Esophagus muscularis mucosa (tissue), 4 donors: ENCODE measurements around the gene ADSL. TPM values are rescaled to one million over a fixed set of nuclear protein-coding genes. Genes with fewer than 3 reads are reported as not detected.

Experiments used
- DNase-seq: peaks from one replicate; pipeline ENCODE4 v3.0.0-alpha.2; 2017; ENCODE audit errors: extremely low spot score
- H3K27ac ChIP-seq, 4 donors: fragments of 200-600 bp; sonication (generic); replicated peaks in 1 of 4; 1 replicate in 3 of 4; 2 replicates in 1 of 4; pipeline ENCODE4 v1.5.1; 2016 to 2019; ENCODE audit warnings: mild to moderate bottlenecking in 1 of 4
- H3K27me3 ChIP-seq, 4 donors: fragments of 200-600 bp; sonication (generic); one replicate each; pipeline versions ENCODE4 v1.5.1 to v1.6.0; 2016 to 2019
- H3K36me3 ChIP-seq, 4 donors: fragments of 200-600 bp; sonication (generic); one replicate each; pipeline ENCODE4 v1.5.1; 2016 to 2019
- H3K4me1 ChIP-seq, 4 donors: fragments of 200-600 bp; sonication (generic); one replicate each; pipeline ENCODE4 v1.5.1; 2016 to 2019
- H3K4me3 ChIP-seq, 4 donors: fragments of 200-600 bp; sonication (generic); 1 replicate in 2 of 4; 2 replicates in 2 of 4; pipeline ENCODE4 v1.5.1; 2016 to 2019; ENCODE audit warnings: mild to moderate bottlenecking in 4 of 4, moderate library complexity in 1 of 4
- H3K9me3 ChIP-seq, 4 donors: fragments of 200-600 bp; sonication (generic); 1 replicate in 3 of 4; 2 replicates in 1 of 4; pipeline ENCODE4 v1.5.1; 2016 to 2019
- CTCF ChIP-seq, 3 experiments: fragments of 200-600 bp in 2 of 3; fragments of 450-650 bp in 1 of 3; sonication (generic) in 2 of 3; IDR thresholded peaks; one replicate each; pipeline ENCODE4 v1.5.1; 2017 to 2019; ENCODE audit warnings: antibody characterized with exemption in 3 of 3, mild to moderate bottlenecking in 2 of 3, moderate library complexity in 1 of 3
- EP300 ChIP-seq: sonication (generic); formaldehyde crosslinking; IDR thresholded peaks from one replicate; pipeline ENCODE4 v1.6.1; 2017; ENCODE audit warnings: antibody characterized with exemption
- POLR2A ChIP-seq: fragments of 450-650 bp; IDR thresholded peaks from one replicate; pipeline ENCODE4 v1.6.1; 2017; ENCODE audit warnings: antibody characterized with exemption, moderate library complexity, mild to moderate bottlenecking, low read depth
- POLR2AphosphoS5 ChIP-seq, 2 donors: sonication (generic); formaldehyde crosslinking; IDR thresholded peaks; one replicate each; pipeline ENCODE4 v1.6.1; 2017; ENCODE audit warnings: antibody characterized with exemption in 2 of 2
- WGBS: methylation state at CpG from one replicate; pipeline ENCODE4 v1.1.5; 2018; 5-methylcytosine and 5-hydroxymethylcytosine counted together
- intact Hi-C: fragments of 100-400 bp; cut with DNase I; formaldehyde crosslinking; loops from one replicate; pipeline ENCODE4 v1.15.1; 2023
- total RNA-seq, 4 donors: library from RNA; depleted of rRNA; stranded (reverse); fragments of >200 nt; gene quantifications; one replicate each; pipeline versions ENCODE4 v1.1.0 to v1.2.1, GENCODE V29; 2016

Gene ADSL
- total RNA-seq, 4 donors from 2014 or later: 58.7 to 91.1 (median 76.3) TPM

DNA sequence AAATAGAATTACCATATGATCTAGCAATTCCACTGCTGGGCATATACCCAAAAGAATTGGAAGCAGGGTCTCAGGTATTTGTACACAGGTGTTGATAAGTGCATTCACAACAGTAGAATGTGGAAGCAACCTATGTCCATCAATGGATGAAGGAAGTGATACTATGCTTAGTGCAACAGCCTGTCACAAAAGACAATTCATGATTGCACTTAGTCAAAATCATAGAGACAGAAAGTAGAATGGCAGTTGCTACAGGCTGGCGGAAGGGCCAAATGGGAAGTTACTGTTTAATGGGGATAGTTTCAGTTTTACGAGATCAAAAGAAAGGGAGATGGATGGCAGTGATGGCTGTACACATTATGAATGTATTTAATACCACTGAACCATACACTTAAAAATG is 66.1 kb downstream of the ADSL start:
- peaks cover 50 to 67% (median 64%) of the 10 kb centered on the region in 4 donors for H3K36me3 ChIP-seq
- WGBS: 86% methylated on average over 2 of the region's 2 CpGs
- no peak for TF ChIP-seq POLR2AphosphoS5 (IDR thresholded peaks at IDR 0.05)
- TF ChIP-seq CTCF (IDR thresholded peaks at IDR 0.05): no peak
- TF ChIP-seq POLR2A: no peak
- TF ChIP-seq EP300: no peak
- intact Hi-C loops: no loop called here
- peaks cover 5 to 23% (median 17%) of the 10 kb centered on the region in 4 donors for H3K4me1 ChIP-seq
- H3K9me3 ChIP-seq: no peaks in the 10 kb centered on the region
- no peak overlapping the region for H3K27ac ChIP-seq
- DNase-seq: no peak
- H3K4me3 ChIP-seq: no peak overlapping the region
- no peaks in the 10 kb centered on the region for H3K27me3 ChIP-seq

DNA sequence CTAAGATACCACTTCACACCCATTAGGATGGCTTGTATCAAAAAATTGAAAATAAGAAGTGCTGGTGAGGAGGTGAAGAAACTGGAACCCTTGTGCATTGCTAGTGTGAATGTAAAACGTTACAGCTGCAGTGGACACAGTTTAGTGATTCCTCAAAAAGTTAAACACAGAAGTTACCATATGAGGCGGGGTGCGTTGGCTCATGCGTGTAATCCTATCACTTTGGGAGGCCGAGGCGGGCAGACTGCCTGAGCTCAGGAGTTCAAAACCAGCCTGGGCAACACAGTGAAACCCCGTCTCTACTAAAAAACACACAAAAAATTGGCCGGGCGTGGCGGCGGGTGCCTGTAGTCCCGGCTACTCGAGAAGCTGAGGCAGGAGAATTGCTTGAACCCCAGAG is 67.6 kb downstream of the ADSL start:
- H3K36me3 ChIP-seq: peaks cover 40 to 67% (median 64%) of the 10 kb centered on the region in 4 donors
- H3K27ac ChIP-seq: peak overlapping the region in 2 of 4 donors; percentile 9 to 39
- WGBS: 84% methylated on average over 13 of the region's 13 CpGs
- H3K9me3 ChIP-seq: no peaks in the 10 kb centered on the region
- H3K4me1 ChIP-seq: peaks cover 5 to 26% (median 21%) of the 10 kb centered on the region in 4 donors
- no peak for TF ChIP-seq POLR2A
- TF ChIP-seq POLR2AphosphoS5 (IDR thresholded peaks at IDR 0.05): no peak
- TF ChIP-seq EP300: no peak
- TF ChIP-seq CTCF (IDR thresholded peaks at IDR 0.05): no peak
- no peak overlapping the region for H3K4me3 ChIP-seq
- H3K27me3 ChIP-seq: no peaks in the 10 kb centered on the region
- intact Hi-C loops: no loop called here
- DNase-seq: no peak

- intact Hi-C loops: no loop called here
- 42% methylated on average over 3 of the region's 3 CpGs for WGBS
- H3K4me1 ChIP-seq: peaks cover 5 to 26% (median 22%) of the 10 kb centered on the region in 4 donors
- DNase-seq: no peak
- peak overlapping the region in 2 of 4 donors; percentile 9 to 39 for H3K27ac ChIP-seq
- H3K9me3 ChIP-seq: no peaks in the 10 kb centered on the region
- H3K4me3 ChIP-seq: no peak overlapping the region
- H3K36me3 ChIP-seq: peaks cover 40 to 67% (median 64%) of the 10 kb centered on the region in 4 donors
- no peaks in the 10 kb centered on the region for H3K27me3 ChIP-seq
- no peak for TF ChIP-seq POLR2A
Observed at GRCh38 chr22:40414311-40414710, 68.0 kb downstream of the ADSL start.

DNA sequence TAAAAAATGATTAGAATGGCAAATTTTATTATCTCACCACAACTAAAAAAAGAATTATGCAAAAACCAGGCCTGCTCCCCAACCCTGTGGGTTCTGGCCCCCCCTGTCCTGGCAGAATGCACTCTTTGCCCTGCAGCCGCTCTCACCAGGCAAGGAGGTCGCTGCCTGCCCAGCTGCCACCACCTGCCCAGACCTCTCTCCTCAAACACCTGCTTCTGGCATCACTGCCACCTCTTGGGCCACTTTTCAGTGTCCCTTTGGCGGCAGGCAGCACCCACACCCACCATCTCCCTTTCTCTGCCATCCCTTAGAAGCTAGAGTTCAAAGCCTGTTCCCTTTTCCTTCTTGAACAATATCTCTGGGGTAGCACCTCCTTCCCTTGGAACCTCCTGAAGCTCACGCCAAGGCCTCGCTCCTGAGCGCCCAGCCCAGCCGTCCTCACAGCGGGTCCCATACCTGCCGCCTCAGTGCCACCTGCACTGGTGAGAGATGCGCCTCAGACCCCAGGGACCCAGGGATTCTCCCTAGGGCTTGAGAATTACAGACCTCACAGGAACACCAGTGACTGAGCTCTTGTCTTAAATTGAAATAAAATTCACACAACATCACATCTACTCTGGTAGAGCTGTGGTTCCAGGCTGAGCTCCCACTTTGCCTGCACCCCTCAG is 68.7 kb downstream of the ADSL start:
- intact Hi-C loops: no loop called here
- H3K27ac ChIP-seq: peak overlapping the region in 3 of 4 donors; percentile 2 to 39 (median 9)
- H3K4me1 ChIP-seq: peaks cover 5 to 26% (median 22%) of the 10 kb centered on the region in 4 donors
- no peak for TF ChIP-seq POLR2AphosphoS5 (IDR thresholded peaks at IDR 0.05)
- no peak for TF ChIP-seq EP300
- TF ChIP-seq CTCF (IDR thresholded peaks at IDR 0.05): no peak
- TF ChIP-seq POLR2A: no peak
- DNase-seq: no peak
- H3K27me3 ChIP-seq: no peaks in the 10 kb centered on the region
- WGBS: 91% methylated on average over 10 of the region's 10 CpGs
- H3K9me3 ChIP-seq: no peaks in the 10 kb centered on the region
- H3K36me3 ChIP-seq: peaks cover 40 to 67% (median 64%) of the 10 kb centered on the region in 4 donors
- H3K4me3 ChIP-seq: no peak overlapping the region

DNA sequence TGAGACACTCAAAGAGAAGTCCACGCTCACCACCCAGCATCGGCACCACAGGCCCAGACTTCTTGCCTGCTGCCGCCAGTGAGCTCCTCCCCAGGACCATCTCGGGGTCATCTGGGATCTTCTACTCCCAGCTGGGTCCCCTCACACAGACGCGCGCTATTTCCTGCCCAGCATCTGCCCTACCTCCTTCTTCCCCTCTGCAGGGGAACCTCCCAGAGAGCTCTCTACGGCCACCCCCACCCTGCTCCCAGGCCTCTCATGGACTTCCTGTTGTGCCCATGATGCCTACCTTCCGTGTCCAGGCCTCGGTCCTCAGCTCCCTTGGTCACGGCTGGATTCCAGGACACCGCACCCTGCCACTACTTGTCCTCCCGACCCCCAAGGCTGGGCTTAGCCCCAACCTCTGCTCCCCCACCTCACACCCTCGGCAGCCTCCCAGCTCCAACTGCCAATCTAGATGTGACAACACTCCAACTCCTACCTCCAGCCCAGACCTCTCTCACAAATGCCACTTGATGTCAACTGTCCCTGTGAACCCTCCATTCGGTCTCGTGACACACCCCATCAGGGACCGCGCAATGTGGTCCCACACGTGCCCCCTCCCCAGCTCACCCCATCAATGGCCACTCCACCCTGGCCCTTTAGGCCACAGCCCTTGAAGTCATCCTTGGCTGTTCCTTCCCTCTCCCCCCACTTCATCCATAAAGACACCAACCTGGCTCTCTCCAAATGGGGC is 69.4 kb downstream of the ADSL start:
- no peaks in the 10 kb centered on the region for H3K9me3 ChIP-seq
- intact Hi-C loops: no loop called here
- DNase-seq: no peak
- H3K36me3 ChIP-seq: peaks cover 41 to 67% (median 64%) of the 10 kb centered on the region in 4 donors
- no peak overlapping the region for H3K4me3 ChIP-seq
- no peaks in the 10 kb centered on the region for H3K27me3 ChIP-seq
- peaks cover 5 to 26% (median 22%) of the 10 kb centered on the region in 4 donors for H3K4me1 ChIP-seq
- 67% methylated on average over 19 of the region's 19 CpGs for WGBS
- TF ChIP-seq CTCF (IDR thresholded peaks at IDR 0.05): no peak
- no peak for TF ChIP-seq POLR2A
- TF ChIP-seq POLR2AphosphoS5 (IDR thresholded peaks at IDR 0.05): no peak
- no peak for TF ChIP-seq EP300
- H3K27ac ChIP-seq: peak overlapping the region in 2 of 4 donors; percentile 2 to 39
